Activated naive CD4-positive, alpha-beta T cell treated with anti-CD3 and anti-CD28 coated beads, Interleukin-2, amount 50 U/mL, for 72 hours (primary cell): ENCODE results near the gene APPBP2. TPM values are rescaled to one million over a fixed set of nuclear protein-coding genes. Genes with fewer than 3 reads are reported as not detected.
"Not testable (repeated sequence)": the region's sequence is repeated elsewhere in the genome, so short reads cannot be mapped to it uniquely, and the experiment has no call there.

Experiments used
- ATAC-seq, 2 donors: fragments of 150-1000 bp; cut with Tn5 transposase; 2 replicates each; pipeline ENCODE4 v1.10.0; 2021; ENCODE audit warnings: mild to moderate bottlenecking in 2 of 2, moderate library complexity in 2 of 2
- DNase-seq, 2 donors: peaks; one replicate each; pipeline ENCODE4 v3.0.0; 2021 to 2022; ENCODE audit warnings: low spot score in 2 of 2
- H3K27ac Mint-ChIP-seq, 2 donors: one replicate each; pipeline ENCODE4 v1.8.0; 2022; ENCODE audit warnings: mild to moderate bottlenecking in 2 of 2, mixed read lengths in 2 of 2
- H3K36me3 Mint-ChIP-seq, 2 donors: one replicate each; pipeline ENCODE4 v1.8.0; 2022; ENCODE audit warnings: mixed read lengths in 2 of 2
- H3K9me3 Mint-ChIP-seq, 2 donors: one replicate each; pipeline ENCODE4 v1.8.0; 2022; ENCODE audit warnings: mixed read lengths in 2 of 2
- total RNA-seq, 2 donors: library from RNA; stranded (reverse); gene quantifications; one replicate each; pipeline ENCODE4 v1.2.3, GENCODE V29; 2022

APPBP2 gene
- total RNA-seq, 2 donors from 2014 or later: 24.5 to 28.8 TPM

DNA sequence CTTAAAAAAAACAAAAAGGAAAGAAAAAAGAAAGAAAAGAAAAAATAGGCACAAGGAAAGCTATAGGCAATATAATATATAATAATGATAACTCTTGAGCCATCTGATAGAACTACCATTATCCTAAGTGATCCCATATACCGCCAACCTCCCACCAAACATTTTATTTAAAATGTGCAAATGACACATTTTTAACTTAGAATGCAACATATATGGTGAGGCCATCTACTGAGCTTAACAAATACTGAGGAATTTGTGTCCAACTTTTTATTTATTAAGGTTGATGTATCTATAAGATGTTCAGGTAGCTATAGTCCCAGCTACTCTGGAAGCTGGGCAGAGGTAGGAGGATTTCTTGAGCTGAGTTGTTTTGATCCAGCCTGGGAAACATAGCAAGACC is 14.4 kb upstream of the APPBP2 start:
- H3K9me3 Mint-ChIP-seq: no peaks in the 10 kb centered on the region
- no peak for ATAC-seq
- H3K27ac Mint-ChIP-seq: no peak overlapping the region

DNA sequence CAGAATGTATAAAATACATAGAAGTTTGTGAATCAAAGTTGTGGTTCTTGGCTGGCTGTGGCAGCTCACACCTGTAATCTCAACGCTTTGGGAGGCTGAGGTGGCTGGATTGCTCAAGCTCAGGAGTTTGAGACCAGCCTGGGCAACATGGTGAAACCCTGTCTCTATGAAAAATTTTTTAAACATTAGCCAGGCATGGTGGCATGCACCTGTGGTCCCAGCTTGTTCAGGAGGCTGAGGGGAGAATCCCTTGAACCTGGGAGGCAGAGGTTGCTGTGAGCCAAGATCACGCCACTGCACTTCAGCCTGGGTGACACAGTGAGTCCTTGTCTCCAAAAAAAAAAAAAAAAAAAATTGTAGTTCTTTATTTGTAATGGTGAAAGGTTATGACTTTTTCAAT is 13.8 kb upstream of the APPBP2 start:
- Mint-ChIP-seq H3K9me3 (no peaks in the 10 kb centered on the region), H3K36me3 (no peaks in the 10 kb centered on the region), H3K27ac (no peak overlapping the region)
- DNase-seq (no peak), ATAC-seq (no peak)

More for the DNA sequence above, 14.4 kb upstream of the APPBP2 start:
- no peak for DNase-seq
- H3K36me3 Mint-ChIP-seq: no peaks in the 10 kb centered on the region

DNA sequence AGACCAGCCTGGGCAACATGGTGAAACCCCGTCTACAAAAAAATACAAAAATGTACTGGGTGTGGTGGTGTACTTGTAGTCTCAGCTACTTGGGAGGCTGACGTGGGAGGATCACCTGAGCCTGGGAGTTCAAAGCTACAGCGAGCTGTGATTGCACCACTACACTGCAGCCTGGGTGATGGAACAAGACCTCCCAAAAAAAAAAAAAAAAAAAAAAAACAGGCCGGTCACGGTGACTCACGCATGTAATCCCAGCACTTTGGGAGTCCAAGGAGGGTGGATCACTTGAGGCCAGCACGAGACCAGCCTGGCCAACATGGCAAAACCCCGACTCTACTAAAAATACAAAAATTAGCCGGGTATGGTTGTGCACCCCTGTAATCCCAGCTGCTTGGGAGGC is 12.7 kb upstream of the APPBP2 start:
- no peak overlapping the region for H3K27ac Mint-ChIP-seq
- DNase-seq: no peak
- ATAC-seq: no peak
- no peaks in the 10 kb centered on the region for H3K9me3 Mint-ChIP-seq
- H3K36me3 Mint-ChIP-seq: no peaks in the 10 kb centered on the region

DNA sequence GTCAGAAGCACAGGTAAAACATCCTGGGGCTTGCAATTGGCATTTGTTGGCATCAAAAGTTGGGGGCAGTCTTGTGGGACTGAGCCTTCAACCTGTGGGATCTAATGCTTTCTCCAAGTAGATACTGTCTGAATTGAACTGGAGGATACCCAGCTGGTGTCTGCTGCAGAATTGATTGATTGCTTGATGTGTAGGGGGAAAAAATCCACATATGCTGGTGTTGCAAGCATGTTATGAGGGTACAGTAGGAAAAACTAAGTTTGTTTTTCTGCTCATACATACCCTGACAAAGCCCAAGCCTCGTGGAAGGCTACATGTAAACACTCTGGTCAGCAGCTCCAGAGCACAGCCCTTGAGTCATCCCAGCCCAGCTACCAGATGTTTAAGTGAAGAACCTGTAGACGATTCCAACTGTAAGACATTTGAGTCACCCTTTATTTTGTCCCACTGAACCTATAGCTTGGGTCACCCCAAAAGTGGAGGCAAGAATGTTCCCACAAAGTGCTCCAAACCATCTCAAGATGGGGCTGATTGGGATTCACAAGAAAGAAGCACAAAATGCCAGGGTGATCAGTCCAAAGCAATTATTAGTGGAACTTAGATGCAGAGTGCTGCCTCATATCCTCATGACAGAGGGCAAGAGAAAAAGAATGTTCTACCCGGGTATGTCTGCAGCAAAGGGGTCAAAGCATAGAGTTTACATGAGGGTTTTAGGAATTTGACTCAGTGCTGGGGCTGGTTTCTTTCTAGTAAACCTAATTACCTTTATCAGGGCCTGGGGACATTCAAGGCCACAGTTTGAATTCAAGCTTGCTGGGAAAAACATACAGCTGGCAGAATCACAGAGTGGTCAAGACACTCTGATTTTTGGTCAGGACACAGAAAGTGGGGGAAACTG is 9.6 kb upstream of the APPBP2 start:
- H3K27ac Mint-ChIP-seq: no peak overlapping the region

DNA sequence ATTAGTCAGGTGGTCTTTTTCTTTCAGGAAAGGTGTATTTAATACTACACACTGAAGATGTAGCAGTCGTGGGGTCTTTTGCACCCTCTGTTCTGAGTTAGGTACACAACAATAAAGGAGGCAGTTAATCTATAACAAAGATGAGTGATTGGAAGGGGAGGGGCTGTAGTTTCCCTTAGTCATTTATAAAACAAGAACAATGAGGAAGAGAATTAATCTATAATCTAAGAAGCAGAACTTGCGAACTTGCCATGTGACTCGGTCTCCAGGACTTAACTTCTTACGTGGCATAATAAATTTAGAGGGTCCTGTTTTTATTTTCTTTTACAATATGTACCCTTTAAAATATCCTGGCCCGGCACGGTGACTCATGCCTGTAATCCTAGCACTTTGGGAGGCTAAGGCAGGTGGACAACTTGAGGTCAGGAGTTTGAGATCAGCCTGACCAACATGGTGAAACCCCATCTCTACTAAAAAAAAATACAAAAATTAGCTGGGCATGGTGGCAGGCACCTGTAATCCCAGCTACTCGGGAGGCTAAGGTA is 8.6 kb upstream of the APPBP2 start:
- H3K9me3 Mint-ChIP-seq: no peaks in the 10 kb centered on the region
- no peak overlapping the region for H3K27ac Mint-ChIP-seq
- ATAC-seq: no peak

More for the DNA sequence above, 9.6 kb upstream of the APPBP2 start:
- Mint-ChIP-seq H3K36me3 (no peaks in the 10 kb centered on the region), H3K9me3 (no peaks in the 10 kb centered on the region)
- DNase-seq (no peak), ATAC-seq (no peak)

DNA sequence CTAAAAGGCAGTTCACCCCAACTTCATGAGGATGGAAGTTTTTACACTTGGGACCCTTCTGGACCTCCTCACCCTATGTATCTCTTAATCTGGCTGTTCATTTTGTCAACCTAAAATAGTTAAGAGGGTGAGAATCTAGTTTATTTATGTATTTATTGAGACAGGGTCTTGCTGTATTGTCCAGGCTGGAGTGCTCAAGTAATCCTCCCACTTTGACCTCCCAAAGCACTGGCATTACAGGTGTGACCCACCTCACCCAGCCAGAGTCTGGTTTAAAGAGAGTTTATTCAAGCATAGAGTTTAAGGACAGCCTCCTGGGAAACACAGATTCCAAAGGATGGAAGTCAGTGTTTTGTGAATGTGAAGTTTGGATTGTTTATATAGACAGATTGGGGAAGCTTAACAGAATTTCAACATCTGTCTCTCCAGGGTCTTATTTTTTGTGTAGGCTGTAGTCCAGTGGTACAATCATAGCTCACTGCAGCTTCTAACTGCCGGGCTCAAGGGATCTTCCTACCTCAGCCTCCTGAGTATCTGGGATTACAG is 8.0 kb upstream of the APPBP2 start:
- no peak for DNase-seq
- H3K9me3 Mint-ChIP-seq: no peaks in the 10 kb centered on the region
- no peak for ATAC-seq
- H3K36me3 Mint-ChIP-seq: no peaks in the 10 kb centered on the region
- H3K27ac Mint-ChIP-seq: no peak overlapping the region

More for the DNA sequence above, 8.6 kb upstream of the APPBP2 start:
- H3K36me3 Mint-ChIP-seq: no peaks in the 10 kb centered on the region
- DNase-seq: no peak

DNA sequence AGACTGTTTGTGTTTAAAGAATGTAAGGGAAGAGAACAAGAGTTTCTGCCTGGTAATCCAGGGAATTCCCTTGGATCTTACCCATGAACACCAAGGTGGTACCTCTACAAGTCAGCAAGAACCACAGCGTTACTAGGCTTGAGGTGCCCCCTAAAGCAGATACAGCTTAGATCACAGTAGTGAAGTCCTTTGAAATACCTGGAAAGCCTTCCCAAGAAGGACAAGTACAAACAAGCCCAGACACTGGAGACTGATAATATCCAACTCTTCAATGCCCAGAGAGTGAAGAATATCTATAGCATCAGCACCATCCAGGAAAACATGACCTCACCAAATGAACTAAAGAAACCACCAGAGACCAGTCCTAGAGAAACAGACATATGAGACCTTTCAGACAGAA is 3.8 kb upstream of the APPBP2 start:
- no peak for DNase-seq
- Mint-ChIP-seq H3K36me3 (peaks cover 8 to 17% of the 10 kb centered on the region in 2 donors), H3K9me3 (no peaks in the 10 kb centered on the region), H3K27ac (no peak overlapping the region)
- no peak for ATAC-seq

DNA sequence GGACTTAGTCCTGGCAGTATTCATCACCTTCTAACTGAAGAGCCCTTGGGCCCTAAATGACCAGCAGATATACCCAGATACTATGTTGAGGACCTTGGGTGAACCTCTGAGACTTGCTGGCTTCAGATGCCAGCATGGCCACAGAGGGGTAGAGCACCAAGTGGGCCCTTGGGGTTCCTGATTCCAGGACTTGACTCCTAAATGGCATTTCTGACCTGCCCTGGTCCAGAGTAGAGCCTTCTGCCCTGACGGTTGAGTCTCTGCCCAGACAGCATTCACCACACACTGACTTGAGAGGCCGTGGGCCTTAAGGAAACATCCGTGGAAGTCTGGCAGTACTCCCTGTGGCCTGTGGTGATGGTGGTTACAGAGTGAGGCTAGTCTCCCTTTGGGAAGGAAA is 2.8 kb upstream of the APPBP2 start:
- Mint-ChIP-seq H3K36me3 (peaks cover 13 to 19% of the 10 kb centered on the region in 2 donors), H3K9me3 (no peaks in the 10 kb centered on the region)
- ATAC-seq: no peak

DNA sequence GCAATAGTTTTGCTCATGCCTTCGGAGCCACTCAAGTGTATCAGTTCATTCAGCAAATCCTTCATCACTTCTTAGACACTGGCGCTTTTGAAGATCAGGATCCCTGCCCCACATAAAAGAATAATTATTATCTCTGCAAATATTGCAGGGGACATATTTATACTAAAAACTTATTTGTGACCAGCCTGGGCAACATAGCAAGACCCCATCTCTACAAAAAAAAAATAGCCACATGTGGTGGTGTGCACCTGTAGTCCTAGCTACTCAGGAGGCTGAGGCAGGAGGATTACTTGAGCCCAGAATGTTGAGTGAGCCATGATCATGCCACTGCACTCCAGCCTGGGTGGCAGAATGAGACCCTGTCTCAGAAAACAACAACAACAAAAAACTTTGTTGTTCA is 1.7 kb upstream of the APPBP2 start:
- H3K36me3 Mint-ChIP-seq: peaks cover 13 to 19% of the 10 kb centered on the region in 2 donors
- no peaks in the 10 kb centered on the region for H3K9me3 Mint-ChIP-seq

More for the DNA sequence above, 2.8 kb upstream of the APPBP2 start:
- DNase-seq: no peak
- H3K27ac Mint-ChIP-seq: no peak overlapping the region

DNA sequence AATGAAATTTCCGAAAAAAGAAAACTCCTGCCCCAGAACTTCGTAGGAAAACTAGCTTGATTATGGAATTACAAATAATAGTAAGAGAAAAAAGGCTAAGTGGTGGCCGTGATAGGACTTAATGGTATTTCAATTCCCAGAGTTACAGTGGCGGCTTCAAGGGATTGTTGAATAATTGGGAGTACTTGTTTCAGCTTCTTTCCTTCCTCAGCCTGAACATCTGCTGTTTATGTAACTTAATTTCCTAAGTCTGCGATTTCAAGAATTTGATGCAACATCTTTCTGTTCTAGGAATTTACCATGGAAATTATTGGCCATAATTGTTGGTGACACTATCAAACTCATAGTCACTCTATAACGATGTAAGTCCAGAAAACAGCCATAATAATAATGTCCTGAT is 684 bp upstream of the APPBP2 start:
- peak overlapping the region in 1 of 2 donors; percentile 99 for H3K27ac Mint-ChIP-seq
- ATAC-seq (no peak), DNase-seq (no peak)
- H3K9me3 Mint-ChIP-seq: no peaks in the 10 kb centered on the region
- peaks cover 13 to 19% of the 10 kb centered on the region in 2 donors for H3K36me3 Mint-ChIP-seq

More for the DNA sequence above, 1.7 kb upstream of the APPBP2 start:
- H3K27ac Mint-ChIP-seq: no peak overlapping the region
- ATAC-seq (no peak), DNase-seq (no peak)

DNA sequence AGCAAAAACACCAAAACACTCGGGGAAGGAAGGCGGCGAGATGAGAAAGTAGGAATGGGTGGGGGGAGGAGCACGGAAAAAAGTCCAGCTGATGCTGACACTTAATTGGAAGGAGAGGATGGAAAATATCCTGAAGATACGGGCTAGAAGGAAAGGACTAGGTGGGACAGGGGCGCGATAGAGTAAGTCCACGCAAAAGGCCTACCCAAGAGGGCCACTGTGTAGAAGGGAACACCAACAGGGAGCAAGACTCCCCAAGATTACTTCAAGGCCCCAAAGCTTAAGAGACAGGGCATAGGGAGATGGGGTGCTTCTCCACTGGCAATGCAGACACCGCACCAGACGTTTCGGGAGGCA is 736 bp downstream of the APPBP2 start:
- DNase-seq (no peak), ATAC-seq (no peak)
- Mint-ChIP-seq H3K27ac (peak overlapping the region; percentile 96 to 99), H3K9me3 (no peaks in the 10 kb centered on the region), H3K36me3 (peaks cover 19 to 20% of the 10 kb centered on the region in 2 donors)

DNA sequence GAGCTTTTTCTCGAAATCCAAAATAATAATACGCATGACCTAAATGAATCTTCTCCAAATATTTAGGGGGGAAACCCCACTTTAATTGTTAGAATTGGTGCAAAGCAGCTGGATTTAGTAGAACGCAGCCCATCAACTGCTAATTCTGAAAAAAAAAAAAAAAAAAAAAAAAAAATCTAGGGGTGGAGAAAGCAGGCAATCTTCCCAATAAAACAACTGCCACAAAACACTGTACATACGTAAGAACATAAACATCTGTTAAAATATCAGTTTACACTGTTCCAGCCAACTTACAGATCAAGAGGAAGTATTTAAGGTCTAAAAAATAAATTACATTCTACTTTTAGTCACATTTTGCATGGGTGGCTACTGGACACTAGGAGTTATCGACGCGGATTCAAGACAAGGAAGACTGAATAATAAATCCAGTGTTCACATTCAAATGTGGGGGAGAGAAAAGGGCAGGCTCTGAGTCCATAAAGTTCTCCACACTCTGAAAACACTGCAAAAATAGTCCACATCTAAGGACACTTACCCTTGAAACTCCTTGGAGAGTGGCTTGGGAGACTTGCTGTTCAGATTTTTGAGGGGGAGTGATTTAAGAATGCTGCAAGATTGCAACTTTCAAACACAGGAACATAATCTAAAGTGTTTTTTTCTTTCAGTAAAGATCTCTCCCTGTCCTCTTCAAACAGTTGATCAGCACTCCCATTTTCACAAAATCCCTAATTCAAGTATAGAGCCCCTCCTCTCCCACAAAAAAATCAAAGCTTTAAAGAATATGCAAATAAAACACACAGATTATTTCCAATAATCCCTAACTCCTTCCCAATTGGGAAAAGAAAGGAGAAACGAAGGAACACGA is 1.3 kb downstream of the APPBP2 start:
- no peak for DNase-seq
- H3K9me3 Mint-ChIP-seq: no peaks in the 10 kb centered on the region
- ATAC-seq: no peak
- peak overlapping the region; percentile 96 to 99 for H3K27ac Mint-ChIP-seq
- H3K36me3 Mint-ChIP-seq: peaks cover 19 to 20% of the 10 kb centered on the region in 2 donors

DNA sequence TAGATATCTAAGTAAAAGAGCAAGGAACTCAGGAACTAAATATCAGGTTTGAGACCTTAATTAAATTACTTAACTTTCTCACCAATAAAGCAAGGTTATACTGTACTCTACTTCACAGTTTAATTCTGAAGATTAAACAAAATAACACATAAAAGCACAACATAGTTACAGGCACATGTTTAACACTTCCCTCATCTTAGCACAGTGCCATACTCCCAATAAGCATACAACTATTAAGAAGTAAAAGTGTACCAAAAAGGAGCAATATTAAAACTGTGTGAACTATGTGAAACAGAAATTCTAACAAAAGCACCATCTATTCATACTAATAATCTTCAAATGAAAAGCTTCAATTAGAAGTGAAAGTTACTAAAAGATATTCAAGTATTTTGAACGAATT is 2.2 kb downstream of the APPBP2 start:
- no peaks in the 10 kb centered on the region for H3K9me3 Mint-ChIP-seq
- H3K27ac Mint-ChIP-seq: no peak overlapping the region
- no peak for ATAC-seq
- no peak for DNase-seq
- peaks cover 19 to 20% of the 10 kb centered on the region in 2 donors for H3K36me3 Mint-ChIP-seq

DNA sequence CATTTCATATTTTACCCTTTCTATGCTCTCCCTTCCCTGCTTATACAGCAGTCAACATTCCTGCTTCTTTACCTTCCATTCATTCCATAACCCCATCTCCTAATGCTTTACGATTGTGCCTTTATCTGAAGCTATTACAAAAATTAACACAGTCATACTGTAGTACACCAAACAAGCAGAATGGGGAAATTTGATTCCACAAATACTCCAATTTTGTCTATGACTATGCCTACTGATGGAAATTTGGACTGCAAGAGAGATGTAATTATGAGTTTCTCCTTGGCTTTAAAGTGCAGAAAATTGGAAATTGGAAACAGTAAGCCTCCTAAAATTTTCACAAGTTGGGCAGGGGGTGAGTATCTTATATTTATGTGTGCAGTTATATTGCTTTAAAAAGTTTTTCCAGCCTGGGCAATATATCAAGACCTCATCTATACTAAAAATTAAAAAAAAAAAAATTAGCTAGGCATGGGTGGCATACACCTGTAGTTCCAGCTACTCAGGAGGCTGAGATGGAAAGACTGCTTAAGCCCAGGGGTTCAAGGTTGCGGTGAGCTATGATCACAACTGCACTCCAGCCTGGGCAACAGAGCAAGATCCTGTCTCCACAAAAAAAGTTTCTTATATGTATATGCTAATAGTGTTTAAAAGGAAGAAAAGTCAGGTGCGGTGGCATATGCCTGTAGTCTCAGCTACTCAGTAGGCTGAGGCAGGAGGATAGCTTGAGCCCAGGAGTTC is 3.0 kb downstream of the APPBP2 start:
- no peaks in the 10 kb centered on the region for H3K9me3 Mint-ChIP-seq
- no peak for ATAC-seq
- DNase-seq: no peak
- no peak overlapping the region for H3K27ac Mint-ChIP-seq
- H3K36me3 Mint-ChIP-seq: peaks cover 19 to 21% of the 10 kb centered on the region in 2 donors

DNA sequence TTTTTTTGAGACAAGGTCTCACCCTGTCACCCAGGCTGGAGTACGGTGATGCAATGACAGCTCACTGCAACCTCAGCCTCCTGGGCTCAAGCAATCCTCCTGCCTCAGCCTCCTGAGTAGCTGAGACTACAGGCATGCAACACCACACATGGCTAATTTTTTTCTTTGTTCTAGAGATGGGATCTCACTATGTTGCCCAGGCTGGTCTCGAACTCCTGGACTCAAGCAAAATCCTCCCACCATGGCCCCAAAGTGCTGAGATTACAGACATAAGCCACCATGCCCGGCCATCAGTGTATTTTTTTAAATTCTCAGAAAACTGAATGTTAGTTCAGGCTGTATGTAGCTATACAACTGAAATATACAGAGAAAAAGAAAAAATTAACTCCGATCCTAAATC is 6.2 kb downstream of the APPBP2 start:
- Mint-ChIP-seq H3K9me3 (no peaks in the 10 kb centered on the region), H3K36me3 (peaks cover 3 to 17% of the 10 kb centered on the region in 2 donors), H3K27ac (no peak overlapping the region)
- DNase-seq (no peak), ATAC-seq (no peak)

DNA sequence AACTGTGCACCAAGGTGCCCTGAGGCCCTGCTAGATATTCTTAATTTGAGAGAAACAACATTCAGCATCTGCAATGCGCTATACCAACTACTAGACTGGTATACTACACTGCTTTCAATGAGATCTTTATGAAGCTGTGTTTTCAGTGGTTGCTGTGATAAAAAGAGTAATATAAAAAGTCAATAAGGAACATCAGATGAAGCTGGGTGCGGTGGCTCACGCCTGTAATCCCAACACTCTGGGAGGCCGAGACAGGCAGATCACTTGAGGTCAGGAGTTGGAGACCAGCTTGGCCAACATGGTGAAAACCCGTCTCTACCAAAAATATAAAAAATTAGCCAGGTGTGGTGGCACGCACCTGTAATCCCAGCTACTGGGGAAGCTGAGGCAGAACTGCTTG is 10.4 kb downstream of the APPBP2 start:
- DNase-seq, H3K9me3 Mint-ChIP-seq, H3K27ac Mint-ChIP-seq, ATAC-seq: not testable (repeated sequence)
- peaks cover 0 to 23% of the 10 kb centered on the region in 2 donors for H3K36me3 Mint-ChIP-seq
